ENCODE data around the gene ADAMTS12. TPM values are rescaled to one million over a fixed set of nuclear protein-coding genes. Genes with fewer than 3 reads are reported as not detected.
A peak's percentile ranks its signal among the peaks of the same experiment; 100 is the strongest.

ADAMTS12 gene
- polyA plus RNA-seq, 3 donors: not detected

GRCh38 chr5:33715661-33716060 lies 176.1 kb downstream of the ADAMTS12 start:
- no CpG with 5 or more reads among the region's 1 CpG for WGBS (ENCODE audit: insufficient coverage)
- H3K27ac ChIP-seq (ENCODE audit: low read depth in 1 of 2, low read length in 2 of 2): no peak overlapping the region
- no peak overlapping the region for H3K4me3 Mint-ChIP-seq
- H3K4me1 Mint-ChIP-seq: no peaks in the 10 kb centered on the region
- no peaks in the 10 kb centered on the region for H3K27me3 Mint-ChIP-seq (ENCODE audit: low read depth in 3 of 3)
- TF ChIP-seq, protein P1, sequence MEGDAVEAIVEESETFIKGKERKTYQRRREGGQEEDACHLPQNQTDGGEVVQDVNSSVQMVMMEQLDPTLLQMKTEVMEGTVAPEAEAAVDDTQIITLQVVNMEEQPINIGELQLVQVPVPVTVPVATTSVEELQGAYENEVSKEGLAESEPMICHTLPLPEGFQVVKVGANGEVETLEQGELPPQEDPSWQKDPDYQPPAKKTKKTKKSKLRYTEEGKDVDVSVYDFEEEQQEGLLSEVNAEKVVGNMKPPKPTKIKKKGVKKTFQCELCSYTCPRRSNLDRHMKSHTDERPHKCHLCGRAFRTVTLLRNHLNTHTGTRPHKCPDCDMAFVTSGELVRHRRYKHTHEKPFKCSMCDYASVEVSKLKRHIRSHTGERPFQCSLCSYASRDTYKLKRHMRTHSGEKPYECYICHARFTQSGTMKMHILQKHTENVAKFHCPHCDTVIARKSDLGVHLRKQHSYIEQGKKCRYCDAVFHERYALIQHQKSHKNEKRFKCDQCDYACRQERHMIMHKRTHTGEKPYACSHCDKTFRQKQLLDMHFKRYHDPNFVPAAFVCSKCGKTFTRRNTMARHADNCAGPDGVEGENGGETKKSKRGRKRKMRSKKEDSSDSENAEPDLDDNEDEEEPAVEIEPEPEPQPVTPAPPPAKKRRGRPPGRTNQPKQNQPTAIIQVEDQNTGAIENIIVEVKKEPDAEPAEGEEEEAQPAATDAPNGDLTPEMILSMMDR (IDR thresholded peaks at IDR 0.05): no peak
- no peaks in the 10 kb centered on the region for H3K36me3 ChIP-seq (replicated peaks in 1 of 2; ENCODE audit: control insufficient read depth in 1 of 2, insufficient read depth in 2 of 2, low read length in 2 of 2)
- DNase-seq: no peak
- no peak overlapping the region for H3K4me3 ChIP-seq (replicated peaks in 1 of 3; ENCODE audit: low read depth in 2 of 3, low read length in 3 of 3)
- H3K36me3 Mint-ChIP-seq: no peaks in the 10 kb centered on the region
- peaks cover 28 to 47% of the 10 kb centered on the region in 2 donors for H3K4me1 ChIP-seq (ENCODE audit: control insufficient read depth in 1 of 2, insufficient read depth in 2 of 2, low read length in 2 of 2)
- no peak overlapping the region for H3K9ac ChIP-seq (ENCODE audit: insufficient read depth, low read length, poor library complexity, severe bottlenecking)
- H3K79me2 ChIP-seq (ENCODE audit: insufficient read depth, low read length): no peaks in the 10 kb centered on the region
- H2AFZ ChIP-seq (ENCODE audit: insufficient read depth, low read depth, low read length, poor library complexity, severe bottlenecking): no peak overlapping the region
- intact Hi-C loops (cut with micrococcal nuclease): no loop called here
- peaks cover 0 to 7% (median 3%) of the 10 kb centered on the region in 7 donors for H3K9me3 Mint-ChIP-seq
- H4K20me1 ChIP-seq (ENCODE audit: insufficient read depth, low read length): no peaks in the 10 kb centered on the region
- H3K27ac Mint-ChIP-seq: no peak overlapping the region
- H3K4me2 ChIP-seq (replicated peaks; ENCODE audit: extremely low read depth, low read length, poor library complexity, severe bottlenecking): no peak overlapping the region
- H3K9me3 ChIP-seq (replicated peaks in 1 of 2; ENCODE audit: control insufficient read depth in 1 of 2, insufficient read depth in 1 of 2, low read length in 2 of 2): no peaks in the 10 kb centered on the region
- no peaks in the 10 kb centered on the region for H3K27me3 ChIP-seq (ENCODE audit: control insufficient read depth in 2 of 2, insufficient read depth in 2 of 2, low read length in 2 of 2)

DNA sequence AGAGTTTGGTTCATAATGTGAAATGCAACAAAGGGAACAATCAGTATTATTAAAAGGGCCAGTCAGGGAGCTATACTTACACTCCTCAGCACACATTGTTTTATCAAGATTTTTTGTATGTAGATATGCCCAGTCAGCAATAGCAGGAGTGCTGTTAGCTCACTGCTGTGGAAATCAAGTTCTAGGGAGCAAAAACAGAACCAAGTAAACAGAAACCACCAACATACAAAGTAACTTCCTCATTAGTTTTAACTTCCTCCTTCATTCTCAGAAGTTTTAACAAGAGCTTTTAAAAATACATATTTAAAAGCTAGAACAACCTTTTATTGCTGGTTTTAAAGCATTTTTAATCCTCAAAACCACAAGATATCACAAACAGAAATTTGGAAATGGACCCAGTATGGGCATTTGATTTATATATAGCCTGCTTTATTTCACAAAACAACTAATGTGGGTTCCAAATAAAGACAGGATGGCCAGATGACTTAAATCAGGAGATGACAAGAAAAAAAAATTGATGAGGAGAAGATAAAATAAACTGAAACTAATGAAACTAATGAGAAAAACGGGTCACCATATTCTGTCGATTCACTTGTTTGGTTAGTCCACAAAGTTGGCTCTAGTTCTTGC lies 178.5 kb downstream of the ADAMTS12 start:
- no peaks in the 10 kb centered on the region for H3K36me3 Mint-ChIP-seq
- H3K27me3 ChIP-seq (ENCODE audit: control insufficient read depth in 2 of 2, insufficient read depth in 2 of 2, low read length in 2 of 2): no peaks in the 10 kb centered on the region
- WGBS (ENCODE audit: insufficient coverage): no CpG with 5 or more reads among the region's 2 CpGs
- H3K27ac Mint-ChIP-seq: peak overlapping the region in 4 of 7 donors; percentile 80 to 93 (median 86)
- no peak overlapping the region for H2AFZ ChIP-seq (ENCODE audit: insufficient read depth, low read depth, low read length, poor library complexity, severe bottlenecking)
- H3K4me3 Mint-ChIP-seq: peak overlapping the region in 1 of 2 donors; percentile 76
- TF ChIP-seq, protein P1 (IDR thresholded peaks at IDR 0.05): no peak
- peaks cover 28 to 47% of the 10 kb centered on the region in 2 donors for H3K4me1 ChIP-seq (ENCODE audit: control insufficient read depth in 1 of 2, insufficient read depth in 2 of 2, low read length in 2 of 2)
- DNase-seq: peak in 2 of 3 donors; percentile 58 to 69
- H4K20me1 ChIP-seq (ENCODE audit: insufficient read depth, low read length): no peaks in the 10 kb centered on the region
- intact Hi-C loops (cut with micrococcal nuclease): no loop called here
- no peaks in the 10 kb centered on the region for H3K36me3 ChIP-seq (replicated peaks in 1 of 2; ENCODE audit: control insufficient read depth in 1 of 2, insufficient read depth in 2 of 2, low read length in 2 of 2)
- H3K27ac ChIP-seq (ENCODE audit: low read depth in 1 of 2, low read length in 2 of 2): peak overlapping the region in 1 of 2 donors; percentile 83
- H3K4me2 ChIP-seq (replicated peaks; ENCODE audit: extremely low read depth, low read length, poor library complexity, severe bottlenecking): peak overlapping the region; percentile 44
- H3K9ac ChIP-seq (ENCODE audit: insufficient read depth, low read length, poor library complexity, severe bottlenecking): peak overlapping the region; percentile 39
- no peaks in the 10 kb centered on the region for H3K27me3 Mint-ChIP-seq (ENCODE audit: low read depth in 3 of 3)
- no peaks in the 10 kb centered on the region for H3K4me1 Mint-ChIP-seq
- H3K79me2 ChIP-seq (ENCODE audit: insufficient read depth, low read length): no peaks in the 10 kb centered on the region
- peak overlapping the region in 1 of 3 experiments; percentile 45 for H3K4me3 ChIP-seq (replicated peaks in 1 of 3; ENCODE audit: low read depth in 2 of 3, low read length in 3 of 3)
- no peaks in the 10 kb centered on the region for H3K9me3 ChIP-seq (replicated peaks in 1 of 2; ENCODE audit: control insufficient read depth in 1 of 2, insufficient read depth in 1 of 2, low read length in 2 of 2)
- H3K9me3 Mint-ChIP-seq: peaks cover 0 to 12% (median 3%) of the 10 kb centered on the region in 7 donors

Measured in CD14-positive monocyte (primary cell).